Adrenal gland (tissue), 5 donors: ENCODE data around the gene FAM228A.

Experiments
- CTCF ChIP-seq, 6 experiments: fragments of 450-650 bp in 4 of 6; fragments of 200-600 bp in 2 of 6; sonication (generic) in 1 of 6; IDR thresholded peaks; 1 replicate in 5 of 6; 2 replicates in 1 of 6; pipeline versions ENCODE4 v1.5.1 to v1.8.0; 2016 to 2021; ENCODE audit warnings: antibody characterized with exemption in 6 of 6, mild to moderate bottlenecking in 2 of 6, moderate library complexity in 1 of 6
- POLR2A ChIP-seq, 2 donors: fragments of 450-650 bp; IDR thresholded peaks; one replicate each; pipeline ENCODE4 v1.6.1; 2017; ENCODE audit warnings: antibody characterized with exemption in 2 of 2, mild to moderate bottlenecking in 2 of 2, moderate library complexity in 1 of 2
- donor health status: DM: no; HTN: no; CAD: no.

GRCh38 chr2:24222946-24223345, 48.1 kb downstream of the FAM228A start:
- TF ChIP-seq CTCF (IDR thresholded peaks at IDR 0.05), result no peak
- TF ChIP-seq POLR2A (IDR thresholded peaks at IDR 0.05), result no peak
